HepG2 (cell line): ENCODE measurements around the gene PLEKHD1. TPM values are rescaled to one million over a fixed set of nuclear protein-coding genes. Genes with fewer than 3 reads are reported as not detected.

Experiments
- ATAC-seq: fragments of 200-7000 bp; cut with Tn5 transposase; 3 replicates; pipeline ENCODE4 v1.9.1; 2020; ENCODE audit warnings: mild to moderate bottlenecking, moderate library complexity
- BruUV-seq: library from RNA; stranded (reverse); fragments of 400-500 nt; replicated peaks from 2 replicates; lab custom pipeline; 2021; lab: Mats Ljungman, UMichigan
- CTCF ChIA-PET: fragments of 300-600 bp; formaldehyde crosslinking; extraction: SDS; loops from one replicate; lab custom pipeline; 2021; ENCODE audit warnings: low total read pairs, inconsistent platforms, low intra/inter-chr PET ratio; lab: Yijun Ruan, JAX
- POLR2A ChIA-PET: fragments of 350-600 bp; sonication (Branson Sonifier 250); formaldehyde crosslinking; loops from one replicate; lab custom pipeline; 2020; ENCODE audit warnings: antibody characterized with exemption, inconsistent platforms; lab: Yijun Ruan, JAX
- DNase-seq: peaks from one replicate; pipeline ENCODE4 v3.0.0-alpha.2; 2015; ENCODE audit warnings: low spot score
- FAIRE-seq: peaks from 3 replicates; lab custom pipeline; 2011; peaks lifted over from hg19 to GRCh38; lab: Jason Lieb, UNC
- H2AFZ ChIP-seq: one replicate; pipeline ENCODE4 v1.6.1; 2011; ENCODE audit warnings: low read length, inconsistent platforms
- H3K27ac ChIP-seq: fragments of 300-600 bp; 3 replicates; pipeline ENCODE4 v1.8.0; 2011; ENCODE audit warnings: mixed run types, mild to moderate bottlenecking, mixed read lengths, low read length, inconsistent platforms; ENCODE audit not compliant: insufficient read depth; ENCODE audit errors: extremely low read length
- H3K27me3 ChIP-seq, 2 experiments: fragments of 200-600 bp in 1 of 2; 2 replicates in 1 of 2; 3 replicates in 1 of 2; pipeline versions ENCODE4 v1.6.0 to v1.8.0; 2011; ENCODE audit warnings: low read length in 2 of 2, mild to moderate bottlenecking in 2 of 2, moderate library complexity in 2 of 2, inconsistent platforms in 1 of 2; ENCODE audit not compliant: insufficient read depth in 2 of 2, control insufficient read depth in 1 of 2
- H3K36me3 ChIP-seq, 2 experiments: fragments of 200-600 bp in 1 of 2; replicated peaks in 1 of 2; 2 replicates in 1 of 2; 3 replicates in 1 of 2; pipeline versions ENCODE4 v1.5.1 to v1.8.0; 2011; ENCODE audit warnings: low read length in 2 of 2, inconsistent platforms in 1 of 2; ENCODE audit not compliant: insufficient read depth in 2 of 2, control insufficient read depth in 1 of 2
- H3K4me1 ChIP-seq: 2 replicates; pipeline ENCODE4 v1.5.1; 2012; ENCODE audit warnings: low read length, inconsistent platforms; ENCODE audit not compliant: insufficient read depth
- H3K4me2 ChIP-seq: 2 replicates; pipeline ENCODE4 v1.6.0; 2011; ENCODE audit warnings: low read depth, low read length, inconsistent platforms
- H3K4me3 ChIP-seq, 3 experiments: fragments of 200-600 bp in 1 of 3; sonication (generic), shearing (Covaris generic) in 1 of 3; replicated peaks in 1 of 3; 2 replicates each; pipeline ENCODE4 v1.5.1; 2011 to 2016; ENCODE audit warnings: low read length in 3 of 3, inconsistent platforms in 2 of 3, low read depth in 2 of 3, mild to moderate bottlenecking in 2 of 3, control low read depth in 1 of 3, mixed read lengths in 1 of 3; ENCODE audit not compliant: insufficient read depth in 1 of 3
- H3K79me2 ChIP-seq: one replicate; pipeline ENCODE4 v1.6.1; 2011; ENCODE audit warnings: low read length, inconsistent platforms; ENCODE audit not compliant: insufficient read depth
- H3K9ac ChIP-seq: 2 replicates; pipeline ENCODE4 v1.6.0; 2011; ENCODE audit warnings: mild to moderate bottlenecking, low read depth, low read length, inconsistent platforms; ENCODE audit not compliant: insufficient read depth
- H3K9me3 ChIP-seq: 2 replicates; pipeline ENCODE4 v1.5.1; 2012; ENCODE audit warnings: mild to moderate bottlenecking, low read length
- H4K20me1 ChIP-seq: 2 replicates; pipeline ENCODE4 v1.6.0; 2011; ENCODE audit warnings: inconsistent platforms, mild to moderate bottlenecking, low read length, moderate library complexity; ENCODE audit not compliant: insufficient read depth
- ETV6 ChIP-seq: sonication (generic); formaldehyde crosslinking; conservative IDR thresholded peaks from 2 replicates; pipeline ENCODE4 v1.4.0; 2020; ENCODE audit warnings: missing genetic modification reagents
- GATAD2A ChIP-seq: IDR thresholded peaks from 2 replicates; pipeline ENCODE4 v1.6.1; 2016
- RNF2 ChIP-seq: fragments of 450-650 bp; conservative IDR thresholded peaks from 2 replicates; pipeline ENCODE4 v1.6.1; 2016; ENCODE audit warnings: low read depth
- WIZ ChIP-seq: sonication (generic); formaldehyde crosslinking; IDR thresholded peaks from 2 replicates; pipeline ENCODE4 v1.5.1; 2020; ENCODE audit warnings: mild to moderate bottlenecking, missing genetic modification reagents
- ZFX ChIP-seq: sonication (generic); formaldehyde crosslinking; IDR thresholded peaks from 2 replicates; pipeline ENCODE4 v1.4.0; 2020; ENCODE audit warnings: mild to moderate bottlenecking, low read depth, missing genetic modification reagents, moderate library complexity
- ZIK1 ChIP-seq: sonication (generic); formaldehyde crosslinking; IDR thresholded peaks from 2 replicates; pipeline ENCODE4 v1.5.0; 2020; ENCODE audit warnings: mild to moderate bottlenecking, low read depth, missing genetic modification reagents, borderline replicate concordance
- ZNF547 ChIP-seq: sonication (generic); formaldehyde crosslinking; IDR thresholded peaks from 2 replicates; pipeline ENCODE4 v1.5.1; 2020; ENCODE audit warnings: mild to moderate bottlenecking, missing genetic modification reagents
- ZNF841 ChIP-seq: sonication (generic); formaldehyde crosslinking; IDR thresholded peaks from 2 replicates; pipeline ENCODE4 v1.8.1; 2023; ENCODE audit warnings: missing genetic modification reagents, borderline replicate concordance
- WGBS: methylation state at CpG from one replicate; pipeline ENCODE4 v1.1.6; 2017; ENCODE audit warnings: low lambda C conversion rate; 5-methylcytosine and 5-hydroxymethylcytosine counted together
- in situ Hi-C: cut with HindIII; loops from 2 replicates; pipeline ENCODE4 v1.10.0; 2017; ENCODE audit warnings: low pct_unique_long_range_greater_than_20kb; ENCODE audit not compliant: extremely low pct_ligation_motif_present
- intact Hi-C: fragments of 100-400 bp; cut with micrococcal nuclease; formaldehyde crosslinking; loops from one replicate; pipeline ENCODE4 v1.10.0; 2022; ENCODE audit not compliant: unreplicated experiment
- polyA plus RNA-seq, 8 experiments: library from polyadenylated mRNA; depleted of rRNA in 3 of 8; stranded (reverse) in 7 of 8; unstranded in 1 of 8; fragments of >200 nt; fragmentation: Illumina TruSeq in 4 of 8; extraction: Trizol in 4 of 8; gene quantifications; 2 replicates each; pipeline versions ENCODE4 v1.2.1 to v1.2.3, GENCODE V29; 2011 to 2016; ENCODE audit warnings: low read depth in 4 of 8, missing spikeins in 1 of 8, mixed read lengths in 1 of 8; ENCODE audit not compliant: insufficient read depth in 1 of 8
- total RNA-seq, 5 experiments: library from RNA; depleted of rRNA; stranded (reverse); fragments of >200 nt; fragmentation: Illumina TruSeq; extraction: Trizol; gene quantifications; 2 replicates each; pipeline ENCODE4 v1.2.3, GENCODE V29; 2016; ENCODE audit warnings: low read depth in 1 of 5
- TF ChIP-seq, protein P1 (sequence below): sonication (generic); formaldehyde crosslinking; IDR thresholded peaks from 2 replicates; pipeline ENCODE4 v1.4.0; 2020; ENCODE audit warnings: missing genetic modification reagents
- TF ChIP-seq, protein P2 (sequence below): IDR thresholded peaks from 2 replicates; pipeline ENCODE4 v1.6.1; 2016; ENCODE audit warnings: low read depth, control low read depth
- TF ChIP-seq, protein P3 (sequence below): sonication (generic); formaldehyde crosslinking; IDR thresholded peaks from 2 replicates; pipeline ENCODE4 v1.5.0; 2020; ENCODE audit warnings: mild to moderate bottlenecking, missing genetic modification reagents

Gene PLEKHD1
- total and polyA plus RNA-seq, 2 of the 13 experiments (the other 11 are each of a cell fraction or from before 2014, with no cell fraction given), result 0.01 TPM; not detected in 1

DNA sequence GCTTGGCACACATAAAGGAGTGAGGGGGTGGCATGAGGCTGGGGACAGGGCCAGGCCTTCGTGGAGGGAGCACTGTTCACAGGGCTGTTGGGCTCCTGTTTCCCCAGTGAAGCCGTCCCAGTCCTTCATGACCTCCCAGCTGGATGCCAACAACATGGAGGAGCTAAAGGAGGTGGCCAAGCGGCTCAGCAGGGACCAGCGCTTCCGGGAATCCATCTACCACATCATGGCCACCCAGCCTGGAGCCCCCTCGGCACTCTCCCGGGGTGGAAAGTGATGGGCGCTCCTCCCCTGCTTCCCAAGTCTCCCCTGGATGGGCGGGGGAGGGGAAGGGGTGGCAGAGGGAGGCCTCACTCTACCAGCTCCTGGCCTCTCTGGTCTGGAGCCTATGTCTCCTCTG lies 43.6 kb downstream of the PLEKHD1 start:
- ATAC-seq, result no peak
- no peak for DNase-seq
- H3K27me3 ChIP-seq, result peaks cover 5 to 19% of the 10 kb centered on the region in 2 experiments; a peak in 2 of 5 replicates
- POLR2A ChIA-PET, result no interaction called here
- no peaks in the 10 kb centered on the region for H3K36me3 ChIP-seq
- no peak overlapping the region for H3K9ac ChIP-seq
- in situ Hi-C loops, result no loop called here
- H3K4me1 ChIP-seq, result no peaks in the 10 kb centered on the region
- H3K79me2 ChIP-seq, result no peaks in the 10 kb centered on the region
- no peak overlapping the region for H2AFZ ChIP-seq
- no peak for TF ChIP-seq ZNF547 (CRISPR knock-in tag)
- TF ChIP-seq ZIK1 (CRISPR knock-in tag), result no peak
- no peak for TF ChIP-seq RNF2
- TF ChIP-seq GATAD2A, result no peak
- TF ChIP-seq, protein P1, sequence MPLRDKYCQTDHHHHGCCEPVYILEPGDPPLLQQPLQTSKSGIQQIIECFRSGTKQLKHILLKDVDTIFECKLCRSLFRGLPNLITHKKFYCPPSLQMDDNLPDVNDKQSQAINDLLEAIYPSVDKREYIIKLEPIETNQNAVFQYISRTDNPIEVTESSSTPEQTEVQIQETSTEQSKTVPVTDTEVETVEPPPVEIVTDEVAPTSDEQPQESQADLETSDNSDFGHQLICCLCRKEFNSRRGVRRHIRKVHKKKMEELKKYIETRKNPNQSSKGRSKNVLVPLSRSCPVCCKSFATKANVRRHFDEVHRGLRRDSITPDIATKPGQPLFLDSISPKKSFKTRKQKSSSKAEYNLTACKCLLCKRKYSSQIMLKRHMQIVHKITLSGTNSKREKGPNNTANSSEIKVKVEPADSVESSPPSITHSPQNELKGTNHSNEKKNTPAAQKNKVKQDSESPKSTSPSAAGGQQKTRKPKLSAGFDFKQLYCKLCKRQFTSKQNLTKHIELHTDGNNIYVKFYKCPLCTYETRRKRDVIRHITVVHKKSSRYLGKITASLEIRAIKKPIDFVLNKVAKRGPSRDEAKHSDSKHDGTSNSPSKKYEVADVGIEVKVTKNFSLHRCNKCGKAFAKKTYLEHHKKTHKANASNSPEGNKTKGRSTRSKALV (CRISPR knock-in tag), result no peak
- no peak for TF ChIP-seq ETV6 (CRISPR knock-in tag)
- no peak for TF ChIP-seq WIZ (CRISPR knock-in tag)
- TF ChIP-seq, protein P2, sequence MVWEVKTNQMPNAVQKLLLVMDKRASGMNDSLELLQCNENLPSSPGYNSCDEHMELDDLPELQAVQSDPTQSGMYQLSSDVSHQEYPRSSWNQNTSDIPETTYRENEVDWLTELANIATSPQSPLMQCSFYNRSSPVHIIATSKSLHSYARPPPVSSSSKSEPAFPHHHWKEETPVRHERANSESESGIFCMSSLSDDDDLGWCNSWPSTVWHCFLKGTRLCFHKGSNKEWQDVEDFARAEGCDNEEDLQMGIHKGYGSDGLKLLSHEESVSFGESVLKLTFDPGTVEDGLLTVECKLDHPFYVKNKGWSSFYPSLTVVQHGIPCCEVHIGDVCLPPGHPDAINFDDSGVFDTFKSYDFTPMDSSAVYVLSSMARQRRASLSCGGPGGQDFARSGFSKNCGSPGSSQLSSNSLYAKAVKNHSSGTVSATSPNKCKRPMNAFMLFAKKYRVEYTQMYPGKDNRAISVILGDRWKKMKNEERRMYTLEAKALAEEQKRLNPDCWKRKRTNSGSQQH (CRISPR knock-in tag), result no peak
- no peak for TF ChIP-seq ZNF841 (CRISPR knock-in tag)
- TF ChIP-seq, protein P3, sequence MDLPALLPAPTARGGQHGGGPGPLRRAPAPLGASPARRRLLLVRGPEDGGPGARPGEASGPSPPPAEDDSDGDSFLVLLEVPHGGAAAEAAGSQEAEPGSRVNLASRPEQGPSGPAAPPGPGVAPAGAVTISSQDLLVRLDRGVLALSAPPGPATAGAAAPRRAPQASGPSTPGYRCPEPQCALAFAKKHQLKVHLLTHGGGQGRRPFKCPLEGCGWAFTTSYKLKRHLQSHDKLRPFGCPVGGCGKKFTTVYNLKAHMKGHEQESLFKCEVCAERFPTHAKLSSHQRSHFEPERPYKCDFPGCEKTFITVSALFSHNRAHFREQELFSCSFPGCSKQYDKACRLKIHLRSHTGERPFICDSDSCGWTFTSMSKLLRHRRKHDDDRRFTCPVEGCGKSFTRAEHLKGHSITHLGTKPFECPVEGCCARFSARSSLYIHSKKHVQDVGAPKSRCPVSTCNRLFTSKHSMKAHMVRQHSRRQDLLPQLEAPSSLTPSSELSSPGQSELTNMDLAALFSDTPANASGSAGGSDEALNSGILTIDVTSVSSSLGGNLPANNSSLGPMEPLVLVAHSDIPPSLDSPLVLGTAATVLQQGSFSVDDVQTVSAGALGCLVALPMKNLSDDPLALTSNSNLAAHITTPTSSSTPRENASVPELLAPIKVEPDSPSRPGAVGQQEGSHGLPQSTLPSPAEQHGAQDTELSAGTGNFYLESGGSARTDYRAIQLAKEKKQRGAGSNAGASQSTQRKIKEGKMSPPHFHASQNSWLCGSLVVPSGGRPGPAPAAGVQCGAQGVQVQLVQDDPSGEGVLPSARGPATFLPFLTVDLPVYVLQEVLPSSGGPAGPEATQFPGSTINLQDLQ, result no peak
- TF ChIP-seq ZFX (CRISPR knock-in tag), result no peak
- no peaks in the 10 kb centered on the region; the same call in 1 of the 2 replicates for H4K20me1 ChIP-seq
- 6% methylated on average over 2 of the region's 9 CpGs for WGBS
- no peak overlapping the region for H3K4me2 ChIP-seq
- H3K9me3 ChIP-seq, result no peaks in the 10 kb centered on the region
- intact Hi-C loops, result no loop called here
- H3K4me3 ChIP-seq, result no peak overlapping the region
- no peak for FAIRE-seq
- CTCF ChIA-PET, result no interaction called here
- H3K27ac ChIP-seq, result no peak overlapping the region
- no TSS peak for BruUV-seq
